IPS-NIHi7 (cell line): ENCODE results near the gene CRP.
"Not testable (repeated sequence)": the region's sequence is repeated elsewhere in the genome, so short reads cannot be mapped to it uniquely, and the experiment has no call there.

Source experiments
- DNase-seq: peaks from one replicate; pipeline ENCODE4 v3.0.0; 2012; ENCODE audit warnings: mixed read lengths; ENCODE audit errors: extremely low spot score

The CRP gene

DNA sequence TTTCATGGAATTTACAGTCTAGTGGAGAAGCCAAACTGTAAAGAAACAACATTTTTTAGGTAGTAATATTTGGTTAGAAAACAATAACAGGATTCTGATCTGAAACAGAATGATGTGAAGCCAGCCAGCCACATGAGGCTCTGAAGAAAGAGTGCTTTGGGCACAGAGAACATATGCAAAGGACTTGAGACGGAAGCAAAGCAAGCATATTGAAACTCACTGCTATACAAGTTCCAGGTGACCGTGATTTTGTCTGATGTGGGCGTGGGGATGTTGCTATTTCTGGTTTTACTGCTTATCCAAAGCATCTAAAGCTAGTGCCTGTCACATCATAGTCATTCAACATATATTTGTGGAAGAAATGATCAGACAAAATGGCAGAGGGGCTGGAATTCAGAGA, 14.7 kb downstream of the CRP start:
- DNase-seq, result no peak

DNA sequence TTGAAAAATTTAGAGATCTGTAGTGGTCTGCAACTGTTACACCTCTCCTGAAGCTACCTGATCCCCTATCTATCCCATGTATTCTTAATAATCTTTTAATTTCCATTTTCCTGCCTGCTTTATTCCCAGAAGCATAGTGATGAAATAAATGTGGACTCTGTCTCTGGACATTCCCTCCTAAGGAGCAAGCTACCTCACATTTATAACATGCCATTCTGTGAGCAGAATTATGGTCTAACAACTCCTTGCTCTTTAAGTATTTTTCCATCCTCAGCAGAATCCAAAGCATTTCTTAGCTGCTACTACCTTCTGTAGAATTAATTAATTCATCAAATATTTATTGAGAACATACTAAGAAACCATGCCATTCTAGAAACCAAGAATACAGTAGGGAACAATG, 15.1 kb downstream of the CRP start:
- no peak for DNase-seq

DNA sequence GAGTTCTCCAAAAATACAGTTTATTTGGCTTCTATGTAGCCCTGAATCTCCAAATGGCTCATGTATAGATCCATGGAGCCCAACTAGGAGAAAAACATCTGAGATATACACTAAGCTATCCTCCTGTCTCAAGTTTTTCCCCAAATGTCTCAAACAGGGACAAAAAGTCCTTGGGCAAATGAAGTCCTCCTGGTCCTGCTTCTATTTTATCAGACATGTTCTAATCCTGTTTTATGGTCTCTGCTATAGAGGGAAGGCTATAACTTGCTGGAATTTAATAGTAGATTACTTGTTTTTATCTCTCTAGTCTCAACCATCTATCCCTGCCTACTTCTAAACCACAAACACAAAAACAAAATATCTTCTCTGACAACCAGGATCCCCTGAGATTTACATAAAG, 26.9 kb downstream of the CRP start:
- no peak for DNase-seq

DNA sequence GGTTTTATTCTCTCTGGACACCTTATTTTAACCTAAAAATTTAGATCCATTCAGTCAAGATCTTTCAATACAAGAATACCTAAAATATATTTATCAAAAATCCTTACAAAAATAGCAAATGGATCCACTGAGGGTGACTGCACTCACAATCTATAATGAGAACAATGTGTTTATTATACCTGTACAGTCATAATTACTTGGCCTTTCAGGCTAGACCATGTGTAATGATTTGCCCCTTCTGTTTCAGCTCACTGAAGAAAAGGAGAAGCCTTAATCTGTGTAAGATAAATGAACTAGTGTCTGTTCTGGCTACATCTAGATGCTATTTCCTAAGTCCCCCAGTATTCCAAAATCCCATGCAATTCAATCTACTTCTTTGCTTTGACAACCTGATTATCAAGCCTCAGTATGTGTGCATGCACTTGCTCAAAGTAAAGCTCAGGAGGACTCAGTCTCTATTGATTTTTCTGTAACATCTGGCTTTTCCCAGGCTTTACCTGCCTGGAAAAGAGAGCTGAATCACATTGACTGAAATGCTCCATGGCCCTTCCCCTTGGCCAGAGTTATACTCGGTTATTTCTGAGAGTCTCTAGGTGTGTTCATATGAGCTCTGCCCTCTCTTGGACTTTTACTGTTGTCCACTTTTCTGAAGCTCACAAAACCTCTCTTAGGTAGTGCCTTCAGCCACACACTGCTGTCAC, 27.6 kb downstream of the CRP start:
- no peak for DNase-seq

DNA sequence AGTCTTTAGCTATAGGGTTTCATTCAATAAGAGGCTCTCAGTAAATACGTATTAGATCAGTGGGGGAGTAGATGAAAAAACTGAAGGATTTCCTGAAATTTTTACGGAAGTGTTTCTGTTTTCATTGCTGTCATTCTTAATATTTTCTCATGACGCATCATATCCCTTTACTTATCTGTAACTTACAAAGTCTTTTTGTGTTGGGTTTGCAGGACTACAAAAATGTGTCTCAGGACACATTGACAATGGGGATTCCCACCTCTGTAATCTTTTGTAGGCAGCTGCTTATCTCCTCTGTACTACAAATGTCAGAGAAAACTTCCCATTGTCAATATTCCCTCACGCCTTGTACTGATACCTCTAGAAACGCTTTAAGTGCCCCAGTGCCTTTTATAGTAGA, 35.5 kb downstream of the CRP start:
- DNase-seq, result no peak

DNA sequence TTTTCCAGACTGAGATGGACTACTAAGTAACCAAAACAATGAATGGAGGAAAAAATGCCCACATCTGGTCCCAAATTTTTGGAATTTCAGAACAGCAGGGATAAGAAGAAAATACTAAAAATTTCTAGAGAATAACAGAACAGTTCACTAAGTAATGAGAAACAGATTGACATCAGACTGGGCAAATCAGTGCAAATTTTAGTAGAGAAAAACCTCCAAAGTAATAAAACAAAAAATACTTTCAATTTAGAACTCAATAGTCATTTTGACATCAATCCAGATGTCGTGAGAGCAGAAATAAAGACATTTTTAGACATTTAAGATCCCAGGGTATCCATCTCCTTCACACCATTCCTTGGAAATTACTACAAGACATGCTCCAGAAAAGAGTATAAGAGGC, 39.3 kb downstream of the CRP start:
- no peak for DNase-seq

DNA sequence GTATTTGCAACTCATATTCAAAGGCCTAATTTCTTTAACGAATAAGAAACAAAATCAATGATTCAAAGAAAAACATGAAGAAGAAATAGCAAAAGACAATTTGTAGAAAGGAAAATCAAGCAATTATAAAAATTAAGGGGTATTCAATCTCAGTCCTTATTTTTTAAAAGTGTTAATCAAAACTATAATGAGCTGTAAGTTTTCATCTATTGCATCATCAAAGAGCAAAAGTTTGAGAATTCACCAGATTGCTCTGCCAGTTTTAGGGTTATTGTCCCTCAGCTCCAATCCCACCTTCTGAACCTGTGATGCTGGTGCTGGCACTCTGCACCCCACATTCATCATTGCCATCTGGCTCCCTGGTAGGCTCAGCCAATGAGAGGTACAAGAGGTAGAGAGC, 42.0 kb downstream of the CRP start:
- DNase-seq, result not testable (repeated sequence)

DNA sequence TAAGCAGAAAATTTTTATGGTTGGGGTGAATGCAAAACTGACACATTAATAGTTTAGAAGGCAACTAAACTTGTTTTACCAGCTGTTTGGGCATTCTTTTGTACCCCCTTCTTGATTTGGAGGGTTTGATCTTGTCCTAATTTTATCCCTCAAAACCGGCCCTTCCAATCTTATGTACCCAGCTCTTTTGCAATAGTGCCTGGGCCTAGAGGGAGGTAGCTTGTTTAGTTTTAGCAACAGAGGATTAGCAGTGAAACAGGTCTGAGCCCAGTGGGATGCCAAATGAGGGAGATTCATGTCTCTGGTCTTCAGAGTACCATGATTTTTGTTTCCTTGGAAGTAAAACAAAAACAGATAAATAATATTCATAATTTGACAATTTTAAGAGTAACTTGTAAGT, 45.1 kb downstream of the CRP start:
- DNase-seq, result no peak

DNA sequence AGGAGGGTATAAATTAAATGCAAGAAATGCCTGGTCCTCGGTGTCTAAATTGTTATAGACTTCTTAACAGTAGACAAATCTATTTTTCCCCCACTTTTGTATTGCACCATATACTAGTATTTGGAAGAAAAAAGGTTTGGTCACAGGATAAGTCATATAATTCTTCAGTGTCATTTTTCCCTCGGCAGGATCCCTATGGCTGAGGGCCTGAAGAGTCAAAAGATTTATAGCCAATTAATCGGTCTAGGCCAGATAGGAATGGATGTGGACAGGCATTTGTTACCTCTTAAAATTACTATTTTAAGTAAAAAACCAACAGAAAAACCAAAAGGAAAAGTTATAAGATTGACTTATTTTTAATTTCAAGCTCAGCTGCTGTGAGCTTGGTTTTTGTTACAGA, 45.6 kb downstream of the CRP start:
- no peak for DNase-seq

DNA sequence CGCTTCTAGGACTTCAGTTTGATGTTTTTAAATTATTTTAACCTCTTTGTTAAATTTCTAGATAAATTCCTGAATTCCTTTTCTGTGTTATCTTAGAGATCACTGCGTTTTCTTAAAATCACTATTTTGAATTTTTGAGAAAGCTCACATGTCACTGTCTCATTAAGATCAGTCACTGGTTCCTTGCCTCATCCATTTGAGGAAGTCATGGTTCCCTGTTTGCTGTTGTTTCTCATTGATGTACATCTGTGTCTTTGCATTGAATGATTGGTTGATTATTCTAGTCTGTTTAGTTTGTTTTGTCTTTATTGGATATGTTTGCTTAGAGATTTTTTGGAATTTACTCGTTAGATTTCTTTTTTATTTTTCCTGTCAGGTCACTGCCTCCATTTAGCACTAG, 50.1 kb downstream of the CRP start:
- no peak for DNase-seq

DNA sequence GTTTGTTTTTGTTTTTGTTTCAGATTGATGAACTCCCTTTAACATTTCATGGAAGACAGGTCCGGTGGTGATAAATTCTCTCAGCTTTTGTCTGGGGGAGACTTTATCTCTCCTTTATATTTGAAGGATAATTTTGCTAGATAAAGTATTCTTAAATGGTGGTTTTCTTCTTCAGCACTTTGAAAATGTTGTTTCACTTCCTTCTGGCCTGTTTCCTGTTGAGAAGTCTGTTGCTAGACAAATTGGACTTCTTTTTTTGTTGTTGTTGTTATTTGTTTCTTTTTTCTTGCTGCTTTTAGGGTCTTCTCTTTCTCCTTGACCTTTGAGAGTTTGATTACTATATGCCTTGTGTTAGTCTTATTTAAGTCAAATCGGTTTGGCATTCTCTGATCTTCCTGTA, 50.8 kb downstream of the CRP start:
- no peak for DNase-seq
